NT2/D1 (cell line): ENCODE results near the gene SLC6A11.

Experiments
- SUZ12 ChIP-seq: IDR thresholded peaks from 2 replicates; pipeline ENCODE4 v1.6.1; 2011; ENCODE audit not compliant: insufficient read length, insufficient read depth; ENCODE audit errors: extremely low read depth
- YY1 ChIP-seq: IDR thresholded peaks from 2 replicates; pipeline ENCODE4 v1.6.1; 2011; ENCODE audit not compliant: insufficient read length, insufficient read depth
- ZNF274 ChIP-seq: IDR thresholded peaks from 2 replicates; pipeline ENCODE4 v1.6.1; 2011; ENCODE audit warnings: mild to moderate bottlenecking, low read depth, low read length

DNA sequence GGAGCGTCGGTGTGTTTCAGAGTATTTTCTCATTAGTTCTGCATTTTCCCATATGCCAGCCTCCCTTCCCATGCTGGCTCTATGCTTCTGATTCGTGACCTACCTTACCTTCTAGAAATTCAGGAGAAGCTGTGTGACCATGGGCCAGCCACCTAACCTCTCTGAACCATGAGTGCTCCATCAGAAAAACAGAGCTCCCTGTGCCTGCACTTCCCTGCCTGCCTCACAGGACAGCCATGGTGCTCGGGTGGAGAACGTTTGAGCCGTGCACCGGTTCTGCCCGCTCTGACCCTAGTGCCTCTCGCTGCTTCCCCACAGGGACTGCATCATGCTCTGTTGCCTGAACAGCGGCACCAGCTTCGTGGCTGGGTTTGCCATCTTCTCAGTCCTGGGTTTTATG is 102.0 kb downstream of the SLC6A11 start:
- TF ChIP-seq ZNF274 (no peak), YY1 (no peak), SUZ12 (no peak)
